Activated T-cell treated with anti-CD3 and anti-CD28 coated beads, Interleukin-2, amount 50 U/mL, for 48 hours (primary cell): ENCODE measurements around the gene GNG7.

ENCODE experiments used
- DNase-seq, 2 experiments: peaks; one replicate each; pipeline ENCODE4 v3.0.0-alpha.2; 2020

Gene GNG7

DNA sequence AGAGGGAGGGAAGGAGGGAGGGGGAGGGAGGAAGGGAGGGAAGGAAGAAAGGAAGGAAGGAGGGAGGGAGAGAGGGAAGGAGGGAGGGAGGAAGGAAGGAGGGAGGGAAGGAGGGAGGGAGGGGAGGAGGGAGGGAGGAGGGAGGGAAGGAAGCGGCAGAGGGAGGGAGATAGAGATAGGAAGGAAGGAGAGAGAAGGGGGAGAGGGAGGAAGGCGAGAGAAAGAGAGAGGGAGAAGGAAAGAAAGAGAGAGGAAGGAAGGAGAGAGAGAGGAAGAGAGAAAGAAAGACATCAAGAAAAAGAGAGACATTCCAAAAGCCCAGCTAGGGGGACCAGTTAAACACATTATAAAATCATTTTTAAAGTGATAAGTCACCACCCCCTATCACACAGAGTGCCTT, 62.5 kb downstream of the GNG7 start:
- DNase-seq: no peak

- no peak for DNase-seq
Measured at GRCh38 chr19:2638417-2638940, 64.0 kb downstream of the GNG7 start.

- peak; percentile 74 to 82 for DNase-seq
Measured at GRCh38 chr19:2636897-2637683, 65.4 kb downstream of the GNG7 start.

GRCh38 chr19:2636141-2636896, 66.2 kb downstream of the GNG7 start:
- no peak for DNase-seq

- no peak for DNase-seq
Measured at GRCh38 chr19:2634960-2635359, 67.5 kb downstream of the GNG7 start.

DNA sequence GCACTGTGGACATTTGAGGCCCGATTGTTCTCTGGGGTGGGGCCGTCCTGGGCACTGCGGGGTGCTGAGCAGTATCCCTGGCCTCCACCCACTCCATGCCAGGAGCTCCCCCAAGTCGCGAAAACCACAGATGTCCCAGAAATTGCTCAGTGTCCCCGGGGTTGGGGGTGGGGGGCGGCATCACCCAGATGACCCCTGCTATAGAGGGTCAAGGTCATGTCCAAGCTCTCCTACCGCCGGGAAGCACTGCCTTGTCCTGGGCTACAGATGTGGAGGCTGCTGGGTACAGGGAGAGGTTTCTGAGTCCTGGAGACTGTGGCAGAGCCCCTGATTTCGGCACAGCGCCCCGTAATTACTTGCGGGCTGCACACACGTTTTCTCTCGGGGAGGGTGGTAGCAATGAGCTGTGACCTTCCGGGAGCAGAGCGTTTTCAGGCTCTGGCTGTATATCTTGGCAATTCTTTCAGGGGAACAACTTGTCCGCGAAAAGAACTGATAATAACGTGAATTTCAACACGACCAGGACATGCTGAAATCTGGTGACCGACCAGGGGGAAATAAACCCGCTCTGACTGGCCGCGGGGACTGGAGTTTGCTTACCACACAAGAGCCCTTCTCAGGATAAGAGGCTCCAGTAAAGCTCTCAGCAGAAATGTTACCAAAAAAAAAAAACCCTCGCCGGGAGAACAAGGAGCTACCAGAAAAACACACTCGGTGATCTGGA, 68.1 kb downstream of the GNG7 start:
- no peak for DNase-seq

GRCh38 chr19:2633693-2634075, 68.8 kb downstream of the GNG7 start:
- no peak for DNase-seq

DNA sequence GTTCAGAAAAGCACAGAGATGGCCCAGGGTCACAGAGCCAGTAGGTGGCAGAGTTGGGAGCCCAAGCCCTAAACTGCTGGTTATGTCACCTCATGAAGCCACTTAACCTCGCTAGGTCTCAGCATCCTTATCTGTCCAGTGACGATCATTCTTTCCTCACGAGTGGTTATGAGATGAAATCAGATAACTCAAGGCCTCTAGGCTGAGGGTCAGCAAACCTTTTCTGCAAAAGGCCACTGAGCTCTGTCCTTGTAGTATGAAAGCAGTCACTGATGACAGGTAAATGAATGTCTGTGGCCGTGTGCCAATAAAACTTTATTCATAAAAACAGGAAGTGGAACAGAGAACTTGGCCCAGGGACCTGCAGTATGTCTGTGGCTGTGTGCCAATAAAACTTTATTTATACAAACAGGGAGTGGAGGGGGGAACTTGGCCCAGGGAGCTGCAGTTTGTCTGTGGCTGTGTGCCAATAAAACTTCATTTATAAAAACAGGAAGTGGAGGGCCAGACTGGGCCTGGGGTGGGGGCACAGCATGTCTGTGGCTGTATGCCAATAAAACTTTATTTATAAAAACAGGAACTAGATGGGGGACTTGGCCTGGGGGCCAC, 71.2 kb downstream of the GNG7 start:
- DNase-seq: no peak

DNA sequence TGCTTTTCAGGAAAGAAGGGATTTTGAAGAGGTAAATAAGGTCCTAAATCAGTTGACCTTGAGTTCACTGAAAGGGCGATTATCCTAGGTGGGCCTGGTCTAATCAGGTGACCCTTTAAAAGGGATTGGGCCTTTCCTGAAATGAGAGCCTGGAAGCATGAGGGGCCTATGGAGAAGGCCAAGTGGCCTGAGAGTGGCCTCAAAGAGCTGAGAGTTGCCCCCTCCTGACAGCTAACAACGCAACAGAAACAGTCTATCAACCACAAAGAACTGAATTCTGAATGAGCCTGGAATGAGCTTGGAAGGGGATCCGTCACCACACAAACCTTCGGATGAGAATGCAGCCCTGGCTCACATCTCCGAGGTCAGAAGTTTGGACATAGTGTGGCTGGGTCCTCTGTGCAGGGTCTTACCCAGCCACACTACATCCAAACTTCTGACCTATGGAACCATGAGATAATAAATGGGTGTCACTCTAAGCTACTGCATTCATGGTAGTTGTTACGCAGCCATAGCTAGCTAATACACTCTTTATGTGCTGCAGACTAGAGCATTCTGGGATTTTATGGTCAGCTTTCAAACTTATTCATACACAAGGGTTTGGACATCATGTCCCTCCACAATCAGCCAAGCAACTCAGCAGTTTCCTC, 72.0 kb downstream of the GNG7 start:
- no peak for DNase-seq

DNA sequence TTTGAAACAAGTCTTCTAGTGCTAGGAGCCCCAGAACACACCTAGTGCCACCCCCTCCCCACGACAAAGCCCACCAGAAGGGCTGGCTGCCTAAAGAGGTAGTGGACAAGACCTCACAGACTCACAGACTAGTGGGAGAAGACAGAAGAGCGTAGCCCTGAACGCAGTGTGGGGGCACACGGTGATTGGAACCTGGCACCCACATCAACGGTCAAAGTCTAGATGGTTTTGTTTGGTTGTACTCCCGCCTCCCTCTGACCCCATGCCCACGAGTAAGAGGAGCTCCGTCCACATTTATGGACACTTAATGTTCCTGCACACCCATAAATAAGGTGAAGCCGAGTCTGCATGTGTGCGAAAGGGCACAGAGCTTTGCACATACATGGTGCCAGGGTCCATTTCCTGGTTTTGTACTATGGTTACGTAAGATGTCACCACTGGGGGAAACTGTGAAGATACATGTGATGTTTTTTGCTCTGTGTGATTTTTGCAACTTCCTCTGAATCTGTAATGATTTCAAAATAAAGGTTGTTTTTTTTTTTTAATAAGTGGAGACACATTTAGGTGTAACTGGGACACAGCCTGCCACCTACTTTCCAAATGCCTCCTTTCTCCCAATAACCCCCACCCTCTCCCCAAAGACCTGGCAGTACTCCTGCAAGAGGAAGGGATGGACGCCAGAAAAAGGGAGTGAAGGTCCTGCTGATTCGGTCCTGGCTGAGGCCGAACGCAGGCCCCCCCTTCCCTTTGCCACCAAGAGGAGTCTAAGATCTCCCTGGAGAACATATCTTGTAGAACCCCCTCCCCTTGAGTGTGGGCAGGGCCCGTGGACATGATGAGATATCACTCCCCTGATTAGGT, 72.8 kb downstream of the GNG7 start:
- DNase-seq: no peak

DNA sequence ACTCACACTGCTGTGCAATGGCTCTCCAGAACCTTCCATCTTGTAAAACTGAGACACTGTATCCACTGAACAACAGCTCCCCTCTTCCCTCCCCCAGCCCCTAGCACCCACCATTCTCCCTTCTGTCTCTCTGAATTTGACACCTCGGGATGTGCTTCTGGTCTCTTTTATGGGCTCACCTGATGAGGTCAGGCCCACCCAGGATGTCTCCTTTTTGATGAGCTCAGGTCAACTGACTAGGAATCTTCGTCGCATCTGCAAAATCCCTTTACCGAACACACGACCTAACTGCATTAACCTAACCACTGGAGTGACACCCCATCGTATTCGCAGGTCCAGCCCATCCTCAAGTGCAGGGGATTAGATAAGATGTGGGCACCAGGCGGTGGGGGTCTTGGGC, 73.9 kb downstream of the GNG7 start:
- no peak for DNase-seq

- DNase-seq: no peak
Measured at GRCh38 chr19:2627855-2628254, 74.6 kb downstream of the GNG7 start.

GRCh38 chr19:2627319-2627829, 75.1 kb downstream of the GNG7 start:
- peak; percentile 73 to 79 for DNase-seq

GRCh38 chr19:2625434-2625833, 77.1 kb downstream of the GNG7 start:
- no peak for DNase-seq

- DNase-seq: no peak
Measured at GRCh38 chr19:2624537-2625091, 77.9 kb downstream of the GNG7 start.

GRCh38 chr19:2623798-2624197, 78.7 kb downstream of the GNG7 start:
- no peak for DNase-seq

GRCh38 chr19:2622371-2622961, 80.0 kb downstream of the GNG7 start:
- peak in 1 of 2 experiments; percentile 57 for DNase-seq

- no peak for DNase-seq
Measured at GRCh38 chr19:2619076-2619475, 83.4 kb downstream of the GNG7 start.

DNA sequence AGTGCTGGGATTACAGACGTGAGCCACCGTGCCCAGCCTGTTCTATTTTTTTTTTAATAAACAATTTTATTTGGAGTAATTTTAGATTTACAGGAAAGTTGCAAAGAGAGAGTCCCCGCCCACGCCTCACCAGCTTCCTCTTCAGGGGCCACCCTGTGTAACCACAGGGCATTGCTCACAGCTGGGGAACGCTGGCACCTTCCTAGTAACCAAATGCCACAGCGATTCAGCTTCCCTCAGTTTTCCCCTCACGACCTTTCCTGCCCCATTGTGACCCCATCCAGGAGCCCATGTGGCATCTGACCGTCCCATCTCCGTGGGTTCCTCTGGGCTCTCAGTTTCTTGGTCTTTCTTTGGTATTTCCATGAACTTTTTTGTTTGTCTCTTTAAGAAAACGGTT, 83.9 kb downstream of the GNG7 start:
- peak; percentile 86 to 88 for DNase-seq

DNA sequence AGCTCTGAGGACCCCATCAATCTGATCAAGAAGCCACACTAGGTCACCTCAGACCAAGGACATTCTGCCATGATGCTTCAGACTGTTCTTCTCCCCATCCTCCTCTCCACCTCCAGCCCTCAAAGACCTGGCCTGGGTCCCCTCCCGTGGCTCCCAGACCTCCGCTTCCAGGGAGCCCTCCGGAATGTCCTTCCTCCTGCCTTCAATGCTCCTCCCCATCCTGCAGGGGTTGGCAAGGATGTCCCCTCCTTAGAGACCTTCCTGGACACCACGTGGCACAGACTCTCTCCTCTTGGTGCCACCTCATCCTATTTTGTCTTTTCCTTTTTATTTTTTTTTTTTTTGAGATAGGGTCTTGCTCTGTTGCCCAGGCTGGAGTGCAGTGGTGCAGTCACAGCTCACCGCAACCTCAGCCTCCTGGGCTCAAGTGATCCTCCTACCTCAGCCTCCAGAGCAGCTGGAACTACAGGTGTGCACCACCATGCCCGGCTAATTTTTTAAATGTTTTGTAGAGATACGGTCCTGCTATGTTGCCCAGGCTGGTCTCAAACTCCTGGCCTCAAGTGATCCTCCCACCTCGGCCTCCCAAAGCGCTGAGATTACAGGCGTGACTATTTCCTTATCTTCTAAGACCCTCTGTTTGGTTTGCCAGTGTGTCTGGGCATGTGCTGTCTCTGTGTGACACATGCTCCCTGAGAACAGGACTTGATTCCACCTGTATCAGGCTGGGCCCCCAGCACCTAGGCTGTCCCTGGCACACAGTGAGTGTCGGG, 84.9 kb downstream of the GNG7 start:
- no peak for DNase-seq
